B cell (primary cell): ENCODE results near the gene ANKRD17. TPM values are rescaled to one million over a fixed set of nuclear protein-coding genes. Genes with fewer than 3 reads are reported as not detected.

Experiments
- ATAC-seq: fragments of 200-7000 bp; cut with Tn5 transposase; one replicate; pipeline ENCODE4 v1.10.0; 2021; ENCODE audit warnings: low read depth, mild to moderate bottlenecking, moderate number of reproducible peaks, moderate library complexity
- CTCF ChIA-PET: fragments of 350-600 bp; sonication (Branson Sonifier 250); formaldehyde crosslinking; loops from one replicate; lab custom pipeline; 2021; ENCODE audit warnings: antibody characterized with exemption, inconsistent platforms; lab: Charles Lee
- POLR2A ChIA-PET: fragments of 350-600 bp; sonication (Branson Sonifier 250); formaldehyde crosslinking; loops from one replicate; lab custom pipeline; 2021; ENCODE audit warnings: antibody characterized with exemption; lab: Charles Lee
- DNase-seq: peaks from one replicate; pipeline ENCODE4 v3.0.0; 2013
- H2AFZ ChIP-seq: 2 replicates; pipeline ENCODE4 v1.6.1; 2012; ENCODE audit warnings: mild to moderate bottlenecking, low read depth, low read length; ENCODE audit not compliant: insufficient read depth, poor library complexity, severe bottlenecking
- H3K27ac ChIP-seq, 2 donors: 1 replicate in 1 of 2; 2 replicates in 1 of 2; pipeline ENCODE4 v1.5.1; 2012 to 2013; ENCODE audit warnings: low read length in 2 of 2, mild to moderate bottlenecking in 2 of 2, moderate library complexity in 1 of 2
- H3K27me3 ChIP-seq, 4 experiments: fragments of 200-600 bp in 1 of 4; sonication (generic) in 1 of 4; replicated peaks in 1 of 4; 1 replicate in 2 of 4; 2 replicates in 2 of 4; pipeline versions ENCODE4 v1.6.1 to v1.7.0; 2013 to 2016; ENCODE audit warnings: low read length in 3 of 4, mild to moderate bottlenecking in 2 of 4, mixed read lengths in 1 of 4, moderate library complexity in 1 of 4; ENCODE audit not compliant: insufficient read depth in 4 of 4, control insufficient read depth in 3 of 4; ENCODE audit errors: control extremely low read depth in 1 of 4
- H3K36me3 ChIP-seq, 2 experiments: replicated peaks in 1 of 2; 1 replicate in 1 of 2; 2 replicates in 1 of 2; pipeline versions ENCODE4 v1.6.1 to v1.7.1; 2013; ENCODE audit warnings: low read length in 1 of 2; ENCODE audit not compliant: insufficient read depth in 2 of 2, control insufficient read depth in 1 of 2; ENCODE audit errors: control extremely low read depth in 1 of 2, extremely low read depth in 1 of 2
- H3K4me1 ChIP-seq, 2 donors: fragments of 200-600 bp in 1 of 2; sonication (generic) in 1 of 2; 1 replicate in 1 of 2; 2 replicates in 1 of 2; pipeline versions ENCODE4 v1.5.1 to v1.6.1; 2013 to 2017; ENCODE audit warnings: low read length in 2 of 2; ENCODE audit not compliant: control insufficient read depth in 2 of 2, insufficient read depth in 2 of 2
- H3K4me2 ChIP-seq: replicated peaks from 2 replicates; pipeline ENCODE3; 2012; ENCODE audit warnings: mild to moderate bottlenecking, low read depth, low read length; ENCODE audit not compliant: poor library complexity, severe bottlenecking
- H3K4me3 ChIP-seq, 5 experiments: fragments of 200-600 bp in 1 of 5; sonication (generic) in 1 of 5; 1 replicate in 3 of 5; 2 replicates in 2 of 5; pipeline versions ENCODE4 v1.5.1 to v1.7.0; 2011 to 2016; ENCODE audit warnings: low read length in 4 of 5, mild to moderate bottlenecking in 4 of 5, low read depth in 2 of 5, control low read depth in 1 of 5, moderate library complexity in 1 of 5; ENCODE audit not compliant: insufficient read depth in 1 of 5; ENCODE audit errors: control extremely low read depth in 1 of 5, extremely low read depth in 1 of 5
- H3K79me2 ChIP-seq: fragments of 200-600 bp; sonication (generic); one replicate; pipeline ENCODE4 v1.6.0; 2016; ENCODE audit warnings: low read length; ENCODE audit not compliant: control insufficient read depth, insufficient read depth
- H3K9ac ChIP-seq: fragments of 200-600 bp; sonication (generic); 2 replicates; pipeline ENCODE4 v1.6.1; 2017; ENCODE audit warnings: mild to moderate bottlenecking, low read length, moderate library complexity
- H3K9me3 ChIP-seq, 3 donors: one replicate each; pipeline versions ENCODE4 v1.6.1 to v1.7.1; 2013; ENCODE audit warnings: low read length in 2 of 3; ENCODE audit not compliant: control insufficient read depth in 2 of 3, insufficient read depth in 1 of 3; ENCODE audit errors: control extremely low read depth in 1 of 3
- H4K20me1 ChIP-seq: 2 replicates; pipeline ENCODE4 v1.6.0; 2012; ENCODE audit warnings: mild to moderate bottlenecking, low read length; ENCODE audit not compliant: insufficient read depth, control insufficient read depth, poor library complexity, severe bottlenecking
- H3K27ac Mint-ChIP-seq: one replicate; pipeline ENCODE4 v1.8.0; 2021; ENCODE audit warnings: mixed read lengths
- H3K27me3 Mint-ChIP-seq: one replicate; pipeline ENCODE4 v1.8.0; 2021; ENCODE audit warnings: mixed read lengths
- H3K4me1 Mint-ChIP-seq: one replicate; pipeline ENCODE4 v1.8.0; 2021; ENCODE audit warnings: mixed read lengths
- H3K4me3 Mint-ChIP-seq: one replicate; pipeline ENCODE4 v1.8.0; 2021; ENCODE audit warnings: mixed read lengths
- H3K9me3 Mint-ChIP-seq: one replicate; pipeline ENCODE4 v1.8.0; 2022; ENCODE audit warnings: mixed read lengths; ENCODE audit not compliant: insufficient read depth
- CTCF ChIP-seq: fragments of 200-600 bp; IDR thresholded peaks from one replicate; pipeline ENCODE4 v1.8.0; 2022; ENCODE audit warnings: antibody characterized with exemption, mild to moderate bottlenecking
- EZH2 ChIP-seq: IDR thresholded peaks from 2 replicates; pipeline ENCODE4 v1.6.1; 2012; ENCODE audit warnings: borderline replicate concordance, low read depth, mild to moderate bottlenecking, moderate library complexity, low read length; ENCODE audit not compliant: insufficient read depth, poor library complexity, severe bottlenecking
- WGBS: methylation state at CpG from one replicate; pipeline ENCODE4 v1.1.5; 2013; ENCODE audit warnings: missing lambda C conversion rate; ENCODE audit not compliant: insufficient coverage; 5-methylcytosine and 5-hydroxymethylcytosine counted together
- intact Hi-C: fragments of 100-400 bp; cut with micrococcal nuclease; formaldehyde crosslinking; loops from one replicate; pipeline ENCODE4 v1.10.0; 2022
- polyA plus RNA-seq: library from polyadenylated mRNA; depleted of rRNA; stranded (reverse); fragments of >200 nt; gene quantifications from 2 replicates; pipeline ENCODE4 v1.2.3, GENCODE V29; 2012
- total RNA-seq, 2 donors: library from RNA; stranded (reverse); fragments of 120-200 nt in 1 of 2; gene quantifications; 1 replicate in 1 of 2; 2 replicates in 1 of 2; pipeline versions ENCODE4 v1.2.3 to v1.2.4, GENCODE V29; 2013 to 2022

The ANKRD17 gene
- total and polyA plus RNA-seq, 2 donors (not counting 1 experiment from before 2014, with no cell fraction given), result 15.8 to 69.4 TPM

DNA sequence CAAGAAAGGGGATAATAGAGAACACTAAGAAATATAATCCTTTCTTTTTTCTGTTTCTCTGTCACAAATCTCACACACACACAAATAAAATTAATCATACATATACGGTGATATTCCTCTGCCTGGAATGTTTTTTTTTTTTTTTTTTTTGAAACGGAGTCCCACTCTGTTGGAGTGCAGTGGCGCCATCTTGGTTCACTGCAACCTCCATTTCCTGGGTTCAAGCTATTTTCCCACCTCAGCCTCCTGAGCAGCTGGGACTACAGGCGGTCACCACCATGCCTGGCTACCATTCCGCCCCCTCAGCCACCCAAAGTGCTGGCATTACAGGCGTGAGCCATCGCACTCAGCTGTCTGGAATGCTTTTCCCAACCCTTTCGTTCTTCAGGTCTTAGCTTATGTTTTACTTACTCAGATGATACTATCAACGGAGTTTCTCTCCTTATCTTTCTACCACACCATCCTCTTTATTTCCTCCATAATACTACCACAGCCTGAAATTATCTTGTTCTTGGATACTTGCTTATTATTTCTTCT, 69.3 kb downstream of the ANKRD17 start:
- peaks cover 61% of the 10 kb centered on the region for H3K79me2 ChIP-seq
- no peaks in the 10 kb centered on the region for H4K20me1 ChIP-seq
- H3K4me1 ChIP-seq, result peaks cover 13 to 24% of the 10 kb centered on the region in 2 donors
- H3K4me3 Mint-ChIP-seq, result no peak overlapping the region
- POLR2A ChIA-PET, result interaction anchor here (0.7 kb wide), 1 partner anchor 16 kb away, joined by 4 read pairs; no protein-coding TSS in a partner anchor
- H3K4me3 ChIP-seq, result no peak overlapping the region
- no peak for TF ChIP-seq EZH2
- TF ChIP-seq CTCF, result no peak
- peaks cover 0 to 3% of the 10 kb centered on the region in 2 experiments for H3K36me3 ChIP-seq
- no peaks in the 10 kb centered on the region for H3K27me3 ChIP-seq
- H3K4me1 Mint-ChIP-seq, result peaks cover 32% of the 10 kb centered on the region
- CTCF ChIA-PET, result no interaction called here
- ATAC-seq (no peak), DNase-seq (no peak)
- no peak overlapping the region for H2AFZ ChIP-seq
- no peaks in the 10 kb centered on the region for H3K27me3 Mint-ChIP-seq
- H3K27ac ChIP-seq, result no peak overlapping the region
- no peak overlapping the region for H3K9ac ChIP-seq
- no peak overlapping the region for H3K4me2 ChIP-seq
- peaks cover 0 to 1% (median 0%) of the 10 kb centered on the region in 3 donors for H3K9me3 ChIP-seq
- no peak overlapping the region for H3K27ac Mint-ChIP-seq
- H3K9me3 Mint-ChIP-seq, result no peaks in the 10 kb centered on the region
- intact Hi-C loops, result loop anchor here (5.0 kb wide), 1 partner anchor 68 kb away; the partner anchor contains the start of gene ANKRD17
- 98% methylated on average over 7 of the region's 9 CpGs for WGBS

DNA sequence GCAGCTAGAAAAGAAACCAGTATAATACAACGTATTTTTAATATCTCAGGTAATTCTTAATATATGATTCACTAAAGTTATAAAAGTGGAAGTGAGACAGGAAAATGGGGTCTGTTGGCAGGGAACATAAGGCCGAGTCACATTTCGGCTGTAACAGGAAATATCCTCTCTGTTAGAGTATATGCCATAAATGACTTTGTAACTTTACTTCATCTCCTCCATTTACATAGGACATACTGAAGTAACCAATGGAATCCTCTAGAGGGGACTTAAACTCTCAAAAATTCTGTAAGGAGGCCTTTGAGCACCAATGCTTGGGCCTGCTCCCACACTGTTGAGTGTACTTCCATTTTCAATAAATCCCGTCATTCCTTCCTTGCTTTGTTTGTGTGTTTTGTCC, 71.3 kb downstream of the ANKRD17 start:
- H3K27me3 ChIP-seq, result no peaks in the 10 kb centered on the region
- H3K79me2 ChIP-seq, result peaks cover 68% of the 10 kb centered on the region
- no peak overlapping the region for H3K4me3 ChIP-seq
- no peaks in the 10 kb centered on the region for H3K27me3 Mint-ChIP-seq
- peak overlapping the region; percentile 38 for H3K4me2 ChIP-seq
- no peak for TF ChIP-seq CTCF
- TF ChIP-seq EZH2, result no peak
- ChIA-PET POLR2A (no interaction called here), CTCF (interaction anchor here (0.7 to 1.4 kb wide), 2 partner anchors 70 to 117 kb away, joined by 3 to 4 read pairs; no protein-coding TSS in a partner anchor)
- no peaks in the 10 kb centered on the region for H4K20me1 ChIP-seq
- peak; percentile 40 for DNase-seq
- H3K9me3 Mint-ChIP-seq, result no peaks in the 10 kb centered on the region
- H3K4me1 Mint-ChIP-seq, result peaks cover 26% of the 10 kb centered on the region
- WGBS, result no CpG with 5 or more reads among the region's 4 CpGs
- intact Hi-C loops, result loop anchor here (5.0 kb wide), 1 partner anchor 70 kb away; the partner anchor contains the start of gene ANKRD17
- H3K27ac Mint-ChIP-seq, result no peak overlapping the region
- H3K9me3 ChIP-seq, result peaks cover 0 to 1% (median 0%) of the 10 kb centered on the region in 3 donors
- H3K4me3 Mint-ChIP-seq, result peak overlapping the region; percentile 33
- peak overlapping the region; percentile 16 for H3K9ac ChIP-seq
- peaks cover 7 to 10% of the 10 kb centered on the region in 2 donors for H3K4me1 ChIP-seq
- H3K27ac ChIP-seq, result peak overlapping the region; percentile 16 to 68
- peak; percentile 28 for ATAC-seq
- peaks cover 0 to 3% of the 10 kb centered on the region in 2 experiments for H3K36me3 ChIP-seq
- H2AFZ ChIP-seq, result no peak overlapping the region
